ENCODE measurements around the gene KIAA1755. TPM values are rescaled to one million over a fixed set of nuclear protein-coding genes. Genes with fewer than 3 reads are reported as not detected.

The KIAA1755 gene
- total and polyA plus RNA-seq, 12 donors, result 2.7 to 7.7 (median 5.2) TPM

- ATAC-seq (peak in 1 of 8 donors; percentile 23), DNase-seq (no peak)
- Histone ChIP-seq H3K36me3 (peaks cover 0 to 7% (median 0%) of the 10 kb centered on the region in 9 donors), H3K27ac (no peak overlapping the region), H3K4me3 (no peak overlapping the region), H3K4me1 (peaks cover 0 to 15% (median 8%) of the 10 kb centered on the region in 9 donors), H3K9me3 (no peaks in the 10 kb centered on the region), H3K27me3 (peaks cover 0 to 5% (median 0%) of the 10 kb centered on the region in 7 donors)
- intact Hi-C loops (cut with DNase I), result loop anchor here in 8 of 10 donors (2.0 to 10.0 kb wide), 9 partner anchors 80 to 663 kb away; partner anchors contain the start of gene VSTM2L (in 1 of the 8)
- no peak for TF ChIP-seq CTCF (IDR thresholded peaks at IDR 0.05)
- whole genome bisulfite sequencing, 2 donors, result 84 to 86% methylated on average over 11 of the region's 11 CpGs
Observed at GRCh38 chr20:38227420-38228360, 32.8 kb downstream of the KIAA1755 start.

- intact Hi-C loops (cut with DNase I), result loop anchor here in 8 of 10 donors (5.0 to 10.0 kb wide), 8 partner anchors 81 to 662 kb away; partner anchors contain the start of gene VSTM2L (in 1 of the 8)
- ATAC-seq, result no peak
Observed at GRCh38 chr20:38226553-38226952, 34.0 kb downstream of the KIAA1755 start.

GRCh38 chr20:38225900-38226263, 34.7 kb downstream of the KIAA1755 start:
- Histone ChIP-seq H3K36me3 (peaks cover 0 to 7% (median 0%) of the 10 kb centered on the region in 9 donors), H3K9me3 (no peaks in the 10 kb centered on the region), H3K4me3 (no peak overlapping the region), H3K4me1 (peaks cover 0 to 7% (median 0%) of the 10 kb centered on the region in 9 donors), H3K27ac (no peak overlapping the region), H3K27me3 (peaks cover 0 to 5% (median 0%) of the 10 kb centered on the region in 7 donors)
- no peak for ATAC-seq
- no peak for DNase-seq
- 38 to 51% methylated on average over 2 of the region's 2 CpGs for WGBS, 2 donors
- no peak for TF ChIP-seq CTCF (IDR thresholded peaks at IDR 0.05)
- intact Hi-C loops (cut with DNase I), result loop anchor here in 8 of 10 donors (5.0 to 10.0 kb wide), 8 partner anchors 81 to 661 kb away; partner anchors contain the start of gene VSTM2L (in 1 of the 8)

More at GRCh38 chr20:38226553-38226952, 34.0 kb downstream of the KIAA1755 start:
- H3K9me3 ChIP-seq, result no peaks in the 10 kb centered on the region
- H3K36me3 ChIP-seq, result peaks cover 0 to 7% (median 0%) of the 10 kb centered on the region in 9 donors
- no peak for DNase-seq
- 79 to 93% methylated on average over 6 of the region's 6 CpGs for WGBS, 2 donors
- peaks cover 0 to 5% (median 0%) of the 10 kb centered on the region in 7 donors for H3K27me3 ChIP-seq
- H3K4me3 ChIP-seq, result no peak overlapping the region
- H3K27ac ChIP-seq, result no peak overlapping the region
- H3K4me1 ChIP-seq, result peaks cover 0 to 9% (median 2%) of the 10 kb centered on the region in 9 donors
- TF ChIP-seq CTCF (IDR thresholded peaks at IDR 0.05), result no peak

- Histone ChIP-seq H3K4me3 (no peak overlapping the region), H3K9me3 (no peaks in the 10 kb centered on the region), H3K4me1 (peaks cover 0 to 11% (median 0%) of the 10 kb centered on the region in 9 donors), H3K27ac (no peak overlapping the region), H3K27me3 (peaks cover 0 to 5% (median 0%) of the 10 kb centered on the region in 7 donors), H3K36me3 (peaks cover 0 to 7% (median 0%) of the 10 kb centered on the region in 9 donors)
- no peak for DNase-seq
- intact Hi-C loops (cut with DNase I), result loop anchor here in 8 of 10 donors (5.0 to 10.0 kb wide), 8 partner anchors 82 to 661 kb away; partner anchors contain the start of gene VSTM2L (in 1 of the 8)
- WGBS, 2 donors, result 88 to 92% methylated on average over 8 of the region's 8 CpGs
- ATAC-seq, result no peak
- no peak for TF ChIP-seq CTCF (IDR thresholded peaks at IDR 0.05)
Observed at GRCh38 chr20:38225240-38225899, 35.2 kb downstream of the KIAA1755 start.

Measured in heart right ventricle (tissue), 16 donors.